Stimulated activated CD4-positive, alpha-beta T cell treated with anti-CD3 and anti-CD28 coated beads, TNF-alpha, amount 100 ng/mL, for 24 hours (primary cell): ENCODE data around the gene KRT35.

Experiments used
- DNase-seq, 3 experiments: peaks; one replicate each; pipeline ENCODE4 v3.0.0-alpha.2; 2020; ENCODE audit warnings: low read depth in 3 of 3

KRT35 gene

GRCh38 chr17:41511716-41512115 is 30.8 kb upstream of the KRT35 start:
- no peak for DNase-seq

GRCh38 chr17:41511116-41511515 is 30.2 kb upstream of the KRT35 start:
- no peak for DNase-seq

- no peak for DNase-seq
Observed at GRCh38 chr17:41510251-41511065, 29.5 kb upstream of the KRT35 start.

GRCh38 chr17:41507315-41507880 is 26.4 kb upstream of the KRT35 start:
- no peak for DNase-seq

- DNase-seq = no peak
Observed at GRCh38 chr17:41505809-41506767, 25.1 kb upstream of the KRT35 start.

- no peak for DNase-seq
Observed at GRCh38 chr17:41505007-41505808, 24.3 kb upstream of the KRT35 start, which contains the start of gene KRT13. KRT13 (minus strand) TSS chr17:41505612; CDS start chr17:41505550, 62 bp downstream.

- no peak for DNase-seq
Observed at GRCh38 chr17:41504246-41504977, 23.5 kb upstream of the KRT35 start.

- no peak for DNase-seq
Observed at GRCh38 chr17:41503202-41503601, 22.3 kb upstream of the KRT35 start.

- no peak for DNase-seq
Observed at GRCh38 chr17:41500131-41500911, 19.4 kb upstream of the KRT35 start.

- DNase-seq = no peak
Observed at GRCh38 chr17:41499714-41500113, 18.8 kb upstream of the KRT35 start.

GRCh38 chr17:41498276-41498675 is 17.3 kb upstream of the KRT35 start:
- no peak for DNase-seq

GRCh38 chr17:41496803-41497484 is 16.0 kb upstream of the KRT35 start:
- DNase-seq = peak; percentile 26 to 74 (median 31)

- DNase-seq = no peak
Observed at GRCh38 chr17:41494524-41494923, 13.6 kb upstream of the KRT35 start.

GRCh38 chr17:41492771-41493170 is 11.8 kb upstream of the KRT35 start:
- DNase-seq = no peak

GRCh38 chr17:41492351-41492750 is 11.4 kb upstream of the KRT35 start:
- no peak for DNase-seq

- no peak for DNase-seq
Observed at GRCh38 chr17:41491476-41491875, 10.5 kb upstream of the KRT35 start.

- no peak for DNase-seq
Observed at GRCh38 chr17:41490000-41490990, 9.3 kb upstream of the KRT35 start.

- DNase-seq = no peak
Observed at GRCh38 chr17:41489531-41489930, 8.6 kb upstream of the KRT35 start, which contains the start of gene KRT36. KRT36 (minus strand) TSS chr17:41489910; CDS start chr17:41489864, 46 bp downstream.
